Measurements from ENCODE around the gene CSRP1.
"Not testable (repeated sequence)": the region's sequence is repeated elsewhere in the genome, so short reads cannot be mapped to it uniquely, and the experiment has no call there.

CSRP1 gene

DNA sequence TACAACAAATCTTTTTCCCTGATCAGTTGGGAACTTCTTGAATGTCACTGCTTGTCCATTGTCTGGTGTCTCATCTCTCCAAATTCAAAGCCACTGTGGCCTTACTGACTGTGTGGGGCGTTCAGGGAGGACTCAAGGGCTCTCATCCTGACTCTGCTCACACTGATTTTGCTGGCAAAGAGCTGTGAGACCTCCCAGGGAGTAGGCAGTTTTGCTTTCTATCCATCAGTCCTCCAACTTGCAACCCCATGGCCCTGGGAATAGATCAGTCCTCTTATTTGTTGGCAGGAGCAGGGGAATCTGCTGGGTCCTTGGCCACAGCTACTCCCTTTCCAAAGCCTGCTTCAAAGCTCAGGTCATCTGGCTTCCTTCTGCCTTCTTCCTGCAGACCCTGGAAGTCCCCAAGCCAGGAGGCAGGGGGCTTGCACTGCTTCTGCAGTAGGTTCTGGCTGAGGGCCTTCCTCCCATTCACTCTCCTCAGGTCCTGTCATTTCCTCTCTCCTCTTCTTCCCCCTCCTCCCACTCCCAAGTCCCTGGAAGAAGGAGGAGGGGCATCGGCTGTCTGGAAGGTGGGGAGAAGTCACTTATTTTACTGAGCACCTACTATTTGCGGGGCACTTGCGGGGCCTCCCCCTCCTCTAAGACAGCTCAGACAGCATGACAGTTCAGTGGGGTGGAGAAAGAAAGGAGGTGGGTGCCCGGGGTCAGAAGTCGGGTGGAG lies 31.1 kb upstream of the CSRP1 start:
- no peak for DNase-seq (ENCODE audit: low read depth in 2 of 2)

DNA sequence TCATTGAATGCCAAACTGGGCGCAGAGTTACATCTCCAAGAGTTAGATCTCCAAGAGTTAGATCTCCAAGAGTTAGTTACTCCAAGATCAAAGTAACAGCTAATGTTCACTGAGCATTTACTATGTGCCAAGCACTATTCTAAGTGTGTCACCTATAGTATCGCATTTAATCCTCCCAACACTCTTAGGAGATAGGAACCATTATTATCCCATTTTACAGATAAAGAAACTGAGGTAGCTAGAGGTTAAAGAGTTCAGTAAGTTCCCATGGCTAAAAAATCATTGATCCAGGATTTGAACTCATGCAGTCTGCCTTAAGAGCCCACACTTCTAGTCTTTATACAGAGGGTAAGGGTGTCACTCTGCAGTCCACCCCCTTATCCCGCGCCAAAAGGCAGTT lies 30.5 kb upstream of the CSRP1 start:
- no peak for DNase-seq (ENCODE audit: low read depth in 2 of 2)

DNA sequence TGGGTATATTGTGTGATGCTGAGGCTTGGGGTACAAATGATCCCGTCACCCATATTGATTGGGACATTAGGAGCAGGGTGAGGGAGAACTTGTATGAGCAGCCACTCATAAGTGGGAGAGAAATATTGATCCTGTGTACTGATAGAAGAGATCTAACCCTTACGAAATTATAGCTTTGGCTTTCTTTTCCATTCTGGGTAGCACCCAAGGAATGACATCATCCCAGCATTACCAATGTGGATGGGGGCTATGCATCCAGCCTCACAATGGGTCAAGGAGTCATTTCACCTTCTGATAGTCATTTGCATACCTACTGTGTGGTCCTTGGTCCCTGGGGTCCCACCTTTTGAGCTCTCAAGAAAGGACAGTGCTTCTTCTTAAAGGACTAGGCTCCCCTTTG lies 30.1 kb upstream of the CSRP1 start:
- no peak for DNase-seq (ENCODE audit: low read depth in 2 of 2)

DNA sequence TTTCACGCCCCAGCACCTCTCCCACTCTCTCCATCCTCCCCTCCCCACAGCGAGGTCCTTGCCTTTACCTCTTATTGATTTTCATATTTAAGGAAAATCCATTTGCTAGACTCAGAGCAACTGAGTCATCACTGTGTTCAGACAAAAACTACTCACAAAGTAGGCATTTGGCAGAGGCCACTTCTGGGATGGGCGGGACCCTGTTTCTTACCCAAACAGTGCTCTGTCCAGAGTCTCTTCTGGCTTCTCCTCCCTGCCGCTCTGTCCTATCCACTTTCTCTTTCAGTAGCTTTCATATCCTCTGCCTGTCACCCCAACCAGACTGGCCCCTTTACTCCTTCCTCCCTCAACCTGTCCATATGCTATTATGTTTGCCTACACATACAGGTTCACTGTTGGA lies 29.6 kb upstream of the CSRP1 start:
- no peak for DNase-seq (ENCODE audit: low read depth in 2 of 2)

DNA sequence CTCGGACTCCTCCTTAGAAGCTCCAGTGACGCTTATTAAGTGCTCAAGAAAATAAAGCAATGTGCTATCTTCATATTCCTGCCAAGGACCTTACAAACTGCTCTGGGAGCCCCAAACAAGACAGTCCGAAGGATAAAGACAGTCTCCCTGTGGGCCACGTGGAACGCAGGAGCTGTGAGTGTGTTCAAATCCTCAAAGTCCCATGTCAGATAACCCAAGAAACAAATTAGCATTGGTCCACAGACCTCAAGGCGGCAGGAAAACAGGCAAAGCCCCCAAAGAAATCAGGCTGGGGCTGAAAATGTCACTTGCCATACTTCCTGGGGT lies 29.0 kb upstream of the CSRP1 start:
- no peak for DNase-seq (ENCODE audit: low read depth in 2 of 2)

DNA sequence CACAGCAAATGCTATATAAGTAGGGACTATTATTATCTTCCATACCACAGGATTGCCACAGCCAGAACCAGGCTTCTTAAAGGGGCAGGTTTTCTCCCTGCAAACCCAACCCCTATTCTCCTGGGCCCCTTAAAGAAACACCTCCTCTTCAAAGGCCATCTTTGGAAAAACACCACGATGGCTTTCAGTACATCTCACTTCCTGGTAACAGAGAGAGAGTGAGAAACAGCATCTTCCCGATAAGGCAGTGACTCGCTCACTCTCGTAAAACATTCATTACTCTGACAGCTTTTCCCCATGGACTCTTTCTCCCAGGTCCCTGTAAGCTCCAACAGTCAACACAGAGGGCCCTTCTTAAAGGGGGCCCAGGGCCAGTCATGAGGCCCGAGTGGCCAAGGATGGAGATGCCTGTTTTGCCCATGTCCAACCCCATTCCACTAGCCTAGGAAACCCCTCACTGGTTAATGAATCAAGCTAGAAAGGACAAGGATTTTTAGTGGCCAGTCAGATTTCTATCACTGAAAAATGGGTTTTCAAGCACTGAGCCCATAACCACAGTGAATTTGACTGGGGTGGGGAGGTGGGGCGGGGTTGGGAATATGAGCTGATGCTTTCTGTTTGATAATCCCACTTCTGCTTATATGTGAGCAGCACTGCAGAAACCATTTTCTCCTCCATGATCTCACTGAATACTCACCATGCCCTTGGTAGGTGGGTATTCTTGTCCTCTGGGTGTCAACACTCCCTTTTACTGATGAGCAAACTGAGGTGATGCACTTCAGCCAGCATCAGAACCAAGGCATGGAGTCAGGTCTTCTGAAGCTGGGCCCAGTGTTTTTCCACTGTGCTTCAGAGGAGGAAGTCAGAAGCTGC lies 28.4 kb upstream of the CSRP1 start:
- no peak for DNase-seq (ENCODE audit: low read depth in 2 of 2)

DNA sequence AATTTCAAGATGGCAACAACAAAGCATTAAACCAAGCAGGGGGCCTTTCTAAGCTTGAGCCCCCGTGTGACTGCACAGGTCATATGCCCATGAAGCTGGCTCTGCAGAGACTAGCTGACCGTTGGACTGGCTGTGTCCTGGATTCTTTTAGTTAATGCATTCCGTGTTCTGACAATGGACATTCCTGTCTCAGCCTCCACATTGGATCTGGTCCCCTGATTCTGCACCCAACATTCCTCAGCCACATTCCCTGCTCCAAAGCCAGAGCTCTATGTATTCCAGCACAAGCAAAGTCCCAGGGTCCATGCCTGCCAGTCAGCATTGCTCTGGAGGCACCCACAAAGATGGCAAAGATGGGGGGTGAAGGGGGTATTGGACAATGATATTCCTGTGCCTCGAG lies 26.9 kb upstream of the CSRP1 start:
- no peak for DNase-seq (ENCODE audit: low read depth in 2 of 2)

DNA sequence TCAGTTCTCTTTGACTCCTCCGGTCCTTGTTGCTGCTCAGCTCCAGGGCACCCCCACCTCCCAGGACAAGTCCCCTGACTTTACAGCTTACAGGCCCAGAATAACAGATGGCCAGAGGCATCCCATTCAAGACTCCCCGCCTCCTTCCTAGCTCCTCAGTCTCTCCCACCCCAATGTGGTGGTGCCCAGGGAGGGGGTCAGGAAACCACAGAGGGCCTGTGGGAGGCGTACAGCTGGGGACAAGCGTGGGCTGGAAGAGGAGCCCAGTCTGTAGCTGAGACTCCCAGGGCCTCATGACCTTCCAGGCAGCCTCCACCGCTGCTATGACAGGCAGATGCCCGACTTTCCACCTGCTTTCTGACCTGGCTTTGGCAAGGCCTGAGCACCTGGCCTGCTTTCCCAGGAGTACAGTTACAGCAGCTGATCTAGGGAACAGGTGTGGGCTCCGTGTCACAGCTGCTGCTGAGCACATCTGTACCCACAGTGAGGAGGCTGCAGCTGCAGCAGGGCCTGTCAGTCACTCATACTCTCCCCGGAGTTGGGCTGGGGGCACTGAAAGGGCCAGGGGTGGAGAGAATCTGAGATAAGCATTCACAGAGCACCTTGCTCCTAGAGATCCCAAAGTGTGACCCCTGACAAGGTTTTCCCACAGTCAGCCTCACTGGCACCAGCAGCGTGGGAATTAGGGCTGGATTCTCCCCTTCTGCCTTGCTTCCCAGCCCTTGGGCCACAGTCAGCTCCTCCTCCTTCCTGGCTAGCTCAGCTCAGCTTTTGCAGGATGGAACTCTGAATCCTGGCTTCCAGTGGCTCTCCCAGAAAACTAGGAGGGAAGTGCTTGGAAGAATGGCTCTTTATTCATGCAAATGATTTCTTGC lies 24.9 kb upstream of the CSRP1 start:
- no peak for DNase-seq (ENCODE audit: low read depth in 2 of 2)

DNA sequence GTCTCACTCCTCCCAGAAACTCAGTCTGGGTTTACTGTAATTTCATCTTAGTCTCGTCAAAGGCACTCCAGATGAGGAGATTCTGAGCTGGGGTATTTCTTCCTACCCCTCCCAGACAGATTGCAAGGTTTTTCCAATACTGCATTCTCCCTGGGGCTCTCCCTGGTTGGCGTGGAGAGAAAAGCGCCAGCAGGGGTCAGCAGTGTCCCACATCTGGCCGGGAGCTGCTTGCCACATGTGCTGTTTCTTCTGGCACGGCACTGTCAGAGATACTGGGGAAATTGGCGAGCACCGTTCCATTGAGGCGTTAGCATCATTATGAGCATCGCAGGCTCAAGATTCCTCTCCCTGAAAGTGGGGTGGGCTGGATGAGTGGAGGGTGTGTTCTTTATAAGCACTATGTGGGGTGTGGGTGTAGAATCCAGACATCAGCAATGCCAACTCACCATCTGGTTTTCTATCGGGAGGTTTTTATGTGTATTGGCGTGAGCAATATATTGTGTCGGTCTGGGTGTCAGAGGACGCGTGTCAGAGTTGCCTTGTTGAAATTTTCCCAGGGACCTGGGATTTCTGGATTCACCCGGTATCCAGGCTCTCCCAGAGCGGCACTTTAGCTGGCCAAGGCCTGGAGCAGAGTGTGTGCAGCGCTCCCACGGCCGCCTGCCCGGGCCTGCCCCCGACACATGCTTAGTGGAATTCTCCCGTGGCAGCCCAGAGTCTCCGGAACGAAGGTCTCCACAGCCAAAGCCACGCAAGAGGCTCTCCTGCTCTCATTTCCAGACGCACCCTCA lies 24.0 kb upstream of the CSRP1 start:
- peak; percentile 78 to 82 for DNase-seq (ENCODE audit: low read depth in 2 of 2)

DNA sequence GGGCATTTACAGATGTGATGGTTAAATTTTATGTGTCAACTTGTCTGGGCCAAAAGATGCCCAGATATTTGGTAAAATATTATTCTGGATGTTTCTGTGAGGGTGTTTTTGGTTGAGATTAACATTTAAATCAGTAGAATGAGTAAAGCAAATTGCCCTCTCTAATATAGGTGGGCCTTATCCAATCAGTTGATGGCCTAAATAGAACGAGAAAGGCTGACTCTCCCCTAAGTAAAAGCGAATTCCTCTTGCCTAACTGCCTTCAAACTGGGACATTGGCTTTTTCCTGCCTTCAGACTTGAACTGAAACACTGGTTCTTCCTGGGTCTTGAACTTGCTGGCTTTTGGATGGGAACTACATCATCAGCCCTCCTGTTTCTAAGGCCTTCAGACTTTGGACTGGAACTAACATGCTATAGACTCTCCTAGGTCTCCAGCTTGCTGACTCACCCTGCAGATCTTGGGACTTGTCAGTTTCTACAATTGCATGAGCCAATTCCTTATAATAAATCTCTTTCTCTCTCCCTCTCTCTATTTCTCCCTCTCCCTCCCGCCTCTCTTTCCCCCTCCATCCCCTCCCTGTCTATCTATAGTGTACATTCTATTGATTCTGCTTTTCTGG lies 21.8 kb upstream of the CSRP1 start:
- no peak for DNase-seq (ENCODE audit: low read depth in 2 of 2)

DNA sequence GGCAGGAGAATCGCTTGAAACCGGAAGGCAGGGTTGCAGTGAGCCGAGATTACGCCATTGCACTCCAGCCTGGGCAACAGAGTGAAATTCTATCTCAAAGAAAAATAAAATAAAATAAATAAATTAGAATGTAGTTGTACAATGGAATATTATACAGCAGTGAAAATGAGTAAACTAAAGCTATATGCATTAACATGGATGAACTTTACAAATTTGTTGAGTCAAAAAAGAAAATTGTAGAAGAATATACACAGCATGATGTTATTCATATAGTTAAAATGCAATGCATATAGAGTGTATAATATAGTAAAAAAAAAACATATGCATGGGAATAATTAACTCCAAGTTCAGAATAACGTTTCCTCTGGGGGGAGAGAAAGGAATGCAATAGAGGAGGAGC lies 21.0 kb upstream of the CSRP1 start:
- DNase-seq (ENCODE audit: low read depth in 2 of 2), result no peak

DNA sequence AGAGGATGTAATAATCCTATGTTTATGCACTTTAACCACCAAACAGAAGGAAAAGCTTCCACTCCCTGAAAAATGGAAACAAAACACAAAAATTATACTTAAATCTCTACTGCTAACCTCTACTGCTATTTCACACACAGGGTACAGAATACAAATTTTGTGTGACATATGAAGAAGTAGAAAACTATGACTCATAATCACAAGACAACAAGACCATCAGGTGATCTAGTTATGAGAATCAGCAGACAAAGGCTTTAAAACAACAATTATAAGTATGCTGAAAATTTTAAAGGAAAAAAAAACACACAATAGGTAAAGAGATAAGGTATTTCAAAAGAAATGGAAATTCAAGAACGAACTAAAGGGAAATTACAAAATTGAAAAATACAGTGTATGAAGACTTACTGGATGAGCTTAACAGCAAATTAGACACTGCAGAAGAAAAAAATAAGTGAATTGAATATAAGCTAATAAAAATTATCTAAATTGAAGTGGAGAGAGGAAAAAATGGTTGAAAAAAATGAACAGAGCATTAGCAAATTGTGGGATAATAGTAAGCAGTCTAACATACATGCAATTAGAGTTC lies 18.4 kb upstream of the CSRP1 start:
- DNase-seq (ENCODE audit: low read depth in 2 of 2), result no peak

DNA sequence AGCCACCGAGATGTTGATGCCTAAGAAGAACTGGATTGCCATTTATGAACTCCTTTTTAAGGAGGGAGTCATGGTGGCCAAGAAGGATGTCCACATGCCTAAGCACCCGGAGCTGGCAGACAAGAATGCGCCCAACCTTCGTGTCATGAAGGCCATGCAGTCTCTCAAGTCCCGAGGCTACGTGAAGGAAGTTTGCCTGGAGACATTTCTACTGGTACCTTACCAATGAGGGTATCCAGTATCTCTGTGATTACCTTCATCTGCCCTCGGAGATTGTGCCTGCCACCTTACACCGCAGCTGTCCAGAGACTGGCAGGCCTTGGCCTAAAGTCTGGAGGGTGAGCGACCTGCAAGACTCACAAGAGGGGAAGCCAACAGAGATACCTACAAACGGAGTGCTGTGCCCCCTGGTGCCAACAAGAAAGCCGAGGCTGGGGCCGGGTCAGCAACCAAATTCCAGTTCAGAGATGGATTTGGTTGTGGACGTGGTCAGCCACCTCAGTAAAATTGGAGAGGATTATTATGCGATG lies 13.2 kb upstream of the CSRP1 start:
- DNase-seq (ENCODE audit: low read depth in 2 of 2), result not testable (repeated sequence)

DNA sequence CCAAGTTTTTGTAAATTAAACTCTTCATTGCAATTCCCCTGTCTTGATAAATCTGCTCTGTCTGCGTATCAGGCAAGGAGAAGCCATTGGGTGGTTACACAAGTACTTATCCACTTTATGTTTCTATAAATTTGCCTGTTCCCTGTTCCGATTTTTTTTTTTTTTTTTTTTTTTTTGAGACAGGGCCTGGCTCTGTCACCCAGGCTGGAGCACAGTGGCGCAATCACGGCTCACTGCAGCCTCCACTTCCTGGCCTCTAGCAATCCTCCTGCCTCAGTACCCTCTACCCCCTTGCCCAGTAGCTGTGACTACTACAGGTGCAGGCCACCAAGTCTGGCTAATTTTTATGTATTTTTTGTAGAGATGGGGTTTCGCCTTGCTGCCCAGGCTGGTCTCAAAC lies 11.1 kb upstream of the CSRP1 start:
- no peak for DNase-seq (ENCODE audit: low read depth in 2 of 2)

DNA sequence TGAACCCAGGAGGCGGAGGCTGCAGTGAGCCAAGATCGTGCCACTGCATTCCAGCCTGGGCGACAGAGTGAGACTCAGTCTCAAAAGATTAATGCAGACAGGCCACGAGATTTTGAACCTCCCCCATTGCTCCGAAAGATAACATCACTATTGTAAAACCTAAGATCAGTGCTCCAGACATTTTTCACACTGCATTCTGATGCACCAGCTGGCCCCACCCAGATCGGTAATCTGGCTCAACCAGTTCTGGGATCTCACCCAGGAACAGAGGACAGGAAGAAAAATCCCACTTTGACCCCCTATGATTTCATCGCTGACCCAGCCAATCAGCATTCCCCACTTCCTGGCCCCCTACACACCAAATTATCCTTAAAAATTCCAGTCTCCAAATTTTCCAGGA lies 10.7 kb upstream of the CSRP1 start:
- DNase-seq (ENCODE audit: low read depth in 2 of 2), result no peak

DNA sequence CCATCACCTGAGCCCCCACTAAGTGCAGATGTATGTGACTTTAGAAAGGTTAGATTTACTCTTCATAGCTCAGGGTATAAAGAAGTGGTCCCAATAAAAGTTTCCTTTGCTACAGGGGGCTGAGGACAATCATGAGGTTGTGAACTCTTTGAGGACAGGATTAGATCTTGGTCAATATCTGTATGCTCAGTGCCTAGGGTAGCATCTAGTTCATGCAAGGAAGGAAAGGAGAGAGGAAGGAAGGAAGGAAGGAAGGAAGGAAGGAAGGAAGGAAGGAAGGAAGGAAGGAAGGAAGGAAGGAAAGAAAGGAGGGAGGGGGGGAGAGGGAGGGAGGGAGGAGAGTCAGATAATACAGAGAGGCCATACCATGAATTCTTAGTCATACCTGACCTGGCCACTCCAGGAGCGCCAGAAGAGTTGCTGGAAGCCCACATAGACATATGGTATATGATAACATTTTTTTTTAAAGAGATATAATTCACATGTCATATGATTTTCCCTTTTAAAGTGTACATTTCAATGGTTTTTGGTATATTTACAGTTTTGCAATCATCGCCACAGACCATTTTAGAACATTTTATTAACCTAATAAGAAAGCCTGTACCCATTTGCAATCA lies 9.7 kb upstream of the CSRP1 start:
- DNase-seq (ENCODE audit: low read depth in 2 of 2), result no peak

DNA sequence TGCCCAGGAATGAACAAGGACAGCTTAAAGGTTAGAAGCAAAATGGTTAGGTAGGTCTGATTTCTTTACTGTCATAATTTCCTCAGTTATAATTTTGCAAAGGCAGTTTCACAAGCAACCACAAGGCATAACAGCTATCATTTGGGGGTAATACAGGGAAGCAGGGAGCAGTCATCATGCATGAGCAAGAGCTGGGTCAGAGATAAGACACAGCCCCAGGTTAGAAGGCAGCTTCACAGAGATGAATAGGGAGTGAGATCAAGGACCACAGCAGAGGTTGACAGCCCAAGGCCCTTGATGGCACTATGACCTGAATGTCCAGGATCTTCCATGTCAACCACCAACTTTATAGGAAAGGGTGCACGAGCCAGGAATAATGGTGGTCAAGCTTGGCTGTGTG lies 9.0 kb upstream of the CSRP1 start:
- DNase-seq (ENCODE audit: low read depth in 2 of 2), result no peak

DNA sequence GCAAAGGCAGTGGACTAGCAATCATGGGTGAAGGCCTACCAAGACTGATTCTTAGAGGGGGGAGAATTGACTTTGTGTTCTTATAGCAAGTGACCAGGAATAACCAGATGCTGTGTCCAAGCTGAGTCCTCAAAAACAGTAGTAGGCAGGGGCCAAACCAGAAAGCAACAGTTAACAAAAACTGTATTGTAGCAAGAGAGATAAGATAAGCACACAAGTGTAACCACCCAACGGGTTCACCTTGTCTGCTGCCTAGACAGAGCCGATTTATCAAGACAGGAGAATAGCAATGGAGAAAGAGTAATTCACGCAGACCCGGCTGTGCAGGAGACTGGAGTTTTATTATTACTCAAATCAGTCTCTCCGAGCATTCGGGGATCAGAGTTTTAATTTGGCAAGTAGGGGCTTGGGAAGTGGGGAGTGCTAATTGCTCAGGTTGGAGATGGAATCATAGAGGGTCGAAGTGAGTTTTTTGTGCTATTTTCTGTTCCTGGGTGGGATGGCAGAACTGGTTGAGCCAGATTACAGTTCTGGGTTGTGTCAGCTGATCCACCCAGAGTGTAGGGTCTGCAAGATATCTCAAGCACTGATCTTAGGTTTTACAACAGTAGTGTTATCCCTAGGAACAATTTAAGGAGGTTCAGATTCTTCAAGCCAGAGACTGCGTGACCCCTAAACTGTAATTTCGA lies 8.3 kb upstream of the CSRP1 start:
- no peak for DNase-seq (ENCODE audit: low read depth in 2 of 2)

DNA sequence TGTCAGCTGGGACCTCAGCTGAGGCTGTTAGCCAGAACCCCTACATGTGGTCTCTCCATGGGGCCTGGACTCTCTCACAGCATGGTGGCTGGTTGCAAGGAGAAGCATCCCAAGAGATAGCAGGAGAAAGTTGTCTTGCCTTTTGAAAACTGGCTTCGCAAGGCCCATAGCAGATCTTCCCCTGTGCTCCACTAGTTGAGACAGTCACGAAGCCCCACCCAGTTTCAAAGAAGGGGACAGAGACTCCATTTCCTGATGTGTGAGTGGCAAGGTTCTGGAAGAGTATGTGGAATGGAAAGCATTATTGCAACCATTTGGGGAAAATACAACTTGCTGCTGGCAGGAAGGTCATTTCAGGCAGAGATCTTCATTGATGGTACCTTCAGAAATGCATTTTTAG lies 7.5 kb upstream of the CSRP1 start:
- DNase-seq (ENCODE audit: low read depth in 2 of 2), result no peak
